CD14-positive monocyte (primary cell): Measurements from ENCODE around the gene MACROD2. TPM values are rescaled to one million over a fixed set of nuclear protein-coding genes. Genes with fewer than 3 reads are reported as not detected.

Experiments used
- DNase-seq, 3 donors: peaks; one replicate each; pipeline ENCODE4 v3.0.0-alpha.2; 2011 to 2022
- H2AFZ ChIP-seq: 2 replicates; pipeline ENCODE4 v1.6.0; 2012; ENCODE audit warnings: mild to moderate bottlenecking, low read depth, low read length, inconsistent platforms; ENCODE audit not compliant: insufficient read depth, poor library complexity, severe bottlenecking
- H3K27ac ChIP-seq, 2 donors: 1 replicate in 1 of 2; 2 replicates in 1 of 2; pipeline ENCODE4 v1.5.1; 2012 to 2013; ENCODE audit warnings: low read length in 2 of 2, control low read depth in 1 of 2, inconsistent platforms in 1 of 2, low read depth in 1 of 2, mild to moderate bottlenecking in 1 of 2
- H3K27me3 ChIP-seq, 2 donors: one replicate each; pipeline versions ENCODE4 v1.6.0 to v1.6.1; 2011 to 2013; ENCODE audit warnings: low read length in 2 of 2; ENCODE audit not compliant: control insufficient read depth in 2 of 2, insufficient read depth in 2 of 2
- H3K36me3 ChIP-seq, 2 donors: replicated peaks in 1 of 2; 1 replicate in 1 of 2; 2 replicates in 1 of 2; pipeline versions ENCODE4 v1.5.1 to v1.6.1; 2012 to 2013; ENCODE audit warnings: low read length in 2 of 2, control low read depth in 1 of 2, inconsistent platforms in 1 of 2, mild to moderate bottlenecking in 1 of 2; ENCODE audit not compliant: insufficient read depth in 2 of 2, control insufficient read depth in 1 of 2
- H3K4me1 ChIP-seq, 2 donors: 1 replicate in 1 of 2; 2 replicates in 1 of 2; pipeline versions ENCODE4 v1.5.1 to v1.6.1; 2012 to 2013; ENCODE audit warnings: low read length in 2 of 2, control low read depth in 1 of 2, inconsistent platforms in 1 of 2, mild to moderate bottlenecking in 1 of 2, moderate library complexity in 1 of 2; ENCODE audit not compliant: insufficient read depth in 2 of 2, control insufficient read depth in 1 of 2
- H3K4me2 ChIP-seq: replicated peaks from 2 replicates; pipeline ENCODE3; 2012; ENCODE audit warnings: low read length, moderate library complexity, mild to moderate bottlenecking; ENCODE audit not compliant: poor library complexity, severe bottlenecking; ENCODE audit errors: extremely low read depth
- H3K4me3 ChIP-seq, 3 experiments: fragments of 200-600 bp in 1 of 3; sonication (generic) in 1 of 3; replicated peaks in 1 of 3; 1 replicate in 2 of 3; 2 replicates in 1 of 3; pipeline ENCODE4 v1.5.1; 2011 to 2013; ENCODE audit warnings: low read length in 3 of 3, mild to moderate bottlenecking in 3 of 3, control low read depth in 2 of 3, low read depth in 2 of 3, inconsistent platforms in 1 of 3, moderate library complexity in 1 of 3
- H3K79me2 ChIP-seq: 2 replicates; pipeline ENCODE4 v1.6.0; 2012; ENCODE audit warnings: mild to moderate bottlenecking, control low read depth, inconsistent platforms, low read length, moderate library complexity; ENCODE audit not compliant: insufficient read depth
- H3K9ac ChIP-seq: 2 replicates; pipeline ENCODE4 v1.6.0; 2017; ENCODE audit warnings: low read length, mild to moderate bottlenecking; ENCODE audit not compliant: insufficient read depth, poor library complexity, severe bottlenecking
- H3K9me3 ChIP-seq, 2 donors: replicated peaks in 1 of 2; 1 replicate in 1 of 2; 2 replicates in 1 of 2; pipeline versions ENCODE4 v1.5.1 to v1.6.1; 2012 to 2013; ENCODE audit warnings: low read length in 2 of 2, control low read depth in 1 of 2; ENCODE audit not compliant: control insufficient read depth in 1 of 2, insufficient read depth in 1 of 2
- H4K20me1 ChIP-seq: 2 replicates; pipeline ENCODE4 v1.6.0; 2012; ENCODE audit warnings: mild to moderate bottlenecking, low read length, control low read depth, moderate library complexity; ENCODE audit not compliant: insufficient read depth
- H3K27ac Mint-ChIP-seq, 7 donors: one replicate each; pipeline ENCODE4 v1.8.0; 2020; ENCODE audit warnings: mild to moderate bottlenecking in 7 of 7, mixed read lengths in 7 of 7, moderate library complexity in 6 of 7, inconsistent platforms in 2 of 7
- H3K27me3 Mint-ChIP-seq, 3 donors: one replicate each; pipeline ENCODE4 v1.8.0; 2021 to 2022; ENCODE audit warnings: low read depth in 3 of 3, mild to moderate bottlenecking in 3 of 3, mixed read lengths in 3 of 3, moderate library complexity in 3 of 3, inconsistent platforms in 1 of 3
- H3K36me3 Mint-ChIP-seq, 2 donors: one replicate each; pipeline ENCODE4 v1.8.0; 2020; ENCODE audit warnings: mixed read lengths in 2 of 2, inconsistent platforms in 1 of 2, mild to moderate bottlenecking in 1 of 2
- H3K4me1 Mint-ChIP-seq: one replicate; pipeline ENCODE4 v1.8.0; 2020; ENCODE audit warnings: mild to moderate bottlenecking, mixed read lengths
- H3K4me3 Mint-ChIP-seq, 2 donors: one replicate each; pipeline ENCODE4 v1.8.0; 2020; ENCODE audit warnings: mild to moderate bottlenecking in 2 of 2, mixed read lengths in 2 of 2, moderate library complexity in 1 of 2
- H3K9me3 Mint-ChIP-seq, 7 donors: one replicate each; pipeline ENCODE4 v1.8.0; 2020 to 2022; ENCODE audit warnings: mixed read lengths in 7 of 7, mild to moderate bottlenecking in 6 of 7, moderate library complexity in 6 of 7, inconsistent platforms in 2 of 7
- CTCF ChIP-seq: fragments of 200-600 bp; IDR thresholded peaks from one replicate; pipeline ENCODE4 v1.8.0; 2022; ENCODE audit warnings: antibody characterized with exemption, mild to moderate bottlenecking
- WGBS: methylation state at CpG from one replicate; pipeline ENCODE4 v1.1.5; 2013; ENCODE audit warnings: missing lambda C conversion rate; ENCODE audit not compliant: insufficient coverage; 5-methylcytosine and 5-hydroxymethylcytosine counted together
- intact Hi-C, 2 donors: fragments of 100-400 bp; cut with micrococcal nuclease; formaldehyde crosslinking; loops; one replicate each; pipeline versions ENCODE4 v1.15.0 to v1.15.1; 2023
- polyA plus RNA-seq, 3 donors: library from polyadenylated mRNA; depleted of rRNA in 1 of 3; unstranded in 2 of 3; stranded (reverse) in 1 of 3; fragments of 300-500 nt in 2 of 3; fragments of >200 nt in 1 of 3; fragmentation: Illumina TruSeq in 2 of 3; gene quantifications; 1 replicate in 2 of 3; 2 replicates in 1 of 3; pipeline ENCODE4 v1.2.3, GENCODE V29; 2012 to 2021

The MACROD2 gene
- polyA plus RNA-seq, 3 donors: 0.23 TPM; not detected in 2

DNA sequence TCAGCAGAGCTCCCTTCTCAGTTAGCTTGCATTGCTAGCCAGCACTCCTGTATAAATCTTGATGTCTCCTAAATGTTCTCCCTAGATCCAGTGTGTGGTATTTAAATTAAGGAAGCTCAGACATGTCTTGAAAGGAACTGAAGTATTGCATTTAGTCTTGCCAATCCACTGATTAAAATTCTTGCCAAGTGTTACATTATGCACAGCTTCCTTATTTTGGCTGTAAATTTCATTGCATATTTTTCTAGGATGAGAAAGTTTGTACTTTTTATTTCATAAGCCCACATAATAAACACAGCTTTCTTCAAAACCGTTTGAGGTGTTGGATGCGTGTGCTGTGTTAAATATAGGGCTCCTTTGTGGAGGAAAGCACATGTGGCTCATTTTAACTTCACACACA is 671.9 kb downstream of the MACROD2 start:
- no peak overlapping the region for H3K27ac Mint-ChIP-seq
- peaks cover 0 to 7% (median 0%) of the 10 kb centered on the region in 7 donors for H3K9me3 Mint-ChIP-seq
- TF ChIP-seq CTCF: no peak
- Histone ChIP-seq H3K79me2 (no peaks in the 10 kb centered on the region), H3K4me3 (no peak overlapping the region), H2AFZ (no peak overlapping the region), H3K4me2 (no peak overlapping the region), H3K27me3 (no peaks in the 10 kb centered on the region), H3K36me3 (no peaks in the 10 kb centered on the region), H3K27ac (no peak overlapping the region), H4K20me1 (no peaks in the 10 kb centered on the region), H3K9me3 (peaks cover 0 to 4% of the 10 kb centered on the region in 2 donors), H3K4me1 (no peaks in the 10 kb centered on the region), H3K9ac (no peak overlapping the region)
- no peak for DNase-seq
- H3K36me3 Mint-ChIP-seq: no peaks in the 10 kb centered on the region
- no CpG with 5 or more reads among the region's 2 CpGs for WGBS
- H3K27me3 Mint-ChIP-seq: peaks cover 0 to 2% (median 0%) of the 10 kb centered on the region in 3 donors
- no peak overlapping the region for H3K4me3 Mint-ChIP-seq
- H3K4me1 Mint-ChIP-seq: no peaks in the 10 kb centered on the region
- intact Hi-C loops: no loop called here

DNA sequence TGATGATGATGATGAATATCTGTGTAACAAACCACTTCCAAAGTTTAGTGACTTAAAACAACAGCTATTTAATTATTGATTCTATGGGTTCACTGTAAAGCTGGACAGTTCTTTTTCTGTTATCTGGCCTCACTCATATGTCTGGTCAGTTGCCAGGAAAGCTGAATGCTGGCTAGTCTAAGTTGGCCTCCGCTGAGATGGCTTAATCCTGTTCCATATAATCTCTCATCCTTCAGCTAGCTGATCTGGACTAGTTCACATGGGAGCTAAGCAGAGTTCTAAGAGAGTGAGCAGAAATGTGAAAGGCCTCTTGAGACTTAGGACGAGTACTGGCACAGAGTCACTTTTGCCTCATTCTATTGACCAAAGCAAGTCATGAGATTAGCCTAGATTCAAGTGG is 676.8 kb downstream of the MACROD2 start:
- intact Hi-C loops: no loop called here
- Mint-ChIP-seq H3K9me3 (peaks cover 0 to 10% (median 6%) of the 10 kb centered on the region in 7 donors), H3K27ac (no peak overlapping the region), H3K36me3 (no peaks in the 10 kb centered on the region), H3K27me3 (peaks cover 0 to 2% (median 1%) of the 10 kb centered on the region in 3 donors), H3K4me3 (no peak overlapping the region), H3K4me1 (no peaks in the 10 kb centered on the region)
- TF ChIP-seq CTCF: no peak
- H3K4me1 ChIP-seq: no peaks in the 10 kb centered on the region
- no peaks in the 10 kb centered on the region for H4K20me1 ChIP-seq
- no peak overlapping the region for H3K4me2 ChIP-seq
- H3K27me3 ChIP-seq: no peaks in the 10 kb centered on the region
- no peak overlapping the region for H3K4me3 ChIP-seq
- DNase-seq: no peak
- H3K9me3 ChIP-seq: peaks cover 0 to 4% of the 10 kb centered on the region in 2 donors
- WGBS: 50% methylated on average over 1 of the region's 2 CpGs
- no peaks in the 10 kb centered on the region for H3K79me2 ChIP-seq
- H3K27ac ChIP-seq: no peak overlapping the region
- H3K9ac ChIP-seq: no peak overlapping the region
- H3K36me3 ChIP-seq: no peaks in the 10 kb centered on the region
- no peak overlapping the region for H2AFZ ChIP-seq
